ENCODE results near the gene POU2F1. TPM values are rescaled to one million over a fixed set of nuclear protein-coding genes. Genes with fewer than 3 reads are reported as not detected.

POU2F1 gene
- total and polyA plus RNA-seq, 2 experiments from 2014 or later: 38.8 to 66.1 TPM

GRCh38 chr1:167371030-167371429, 150.3 kb downstream of the POU2F1 start (continued):
- TF ChIP-seq ZNF462 (CRISPR knock-in tag; IDR thresholded peaks at IDR 0.05): no peak
- no peak for TF ChIP-seq JUNB (IDR thresholded peaks at IDR 0.05; ENCODE audit: unreplicated experiment)
- TF ChIP-seq REST (IDR thresholded peaks at IDR 0.05; ENCODE audit: unreplicated experiment): no peak

GRCh38 chr1:167373398-167373797, 152.7 kb downstream of the POU2F1 start:
- peak; percentile 72 for ATAC-seq
- peaks cover 6% of the 10 kb centered on the region; the same call in 1 of the 2 replicates for H3K36me3 ChIP-seq (ENCODE audit: insufficient read depth)
- peak; percentile 44 for DNase-seq (ENCODE audit: low spot score)
- peaks cover 12% of the 10 kb centered on the region for H3K79me2 ChIP-seq (replicated peaks; ENCODE audit: insufficient read depth)
- Mint-ChIP-seq H3K36me3 (ENCODE audit: low read depth) (peaks cover 25% of the 10 kb centered on the region), H3K9me3 (no peaks in the 10 kb centered on the region), H3K27me3 (ENCODE audit: insufficient read depth, low read depth, poor library complexity) (peaks cover 4% of the 10 kb centered on the region), H3K4me1 (peaks cover 37% of the 10 kb centered on the region), H3K27ac (peak overlapping the region; percentile 20; the same call in 1 of the 2 replicates), H3K4me3 (peak overlapping the region; percentile 5; the same call in 2 of the 3 replicates)
- 0 out of 2 replicates have a peak overlapping the region, but pooled peaks have one; percentile 4 for H3K4me3 ChIP-seq
- no peak overlapping the region; the same call in 1 of the 2 replicates for H3K27ac ChIP-seq (ENCODE audit: low read depth)
- no peaks in the 10 kb centered on the region for H3K9me2 ChIP-seq (ENCODE audit: insufficient read depth)
- peaks cover 32% of the 10 kb centered on the region for H3K4me1 ChIP-seq (ENCODE audit: insufficient read depth)
- TF ChIP-seq CREB1 (CRISPR knock-in tag; IDR thresholded peaks at IDR 0.05; ENCODE audit: low read depth) (no peak), NANOG (IDR thresholded peaks at IDR 0.05; ENCODE audit: borderline replicate concordance) (peak; percentile 10; the same call in 1 of the 2 replicates)
- no peaks in the 10 kb centered on the region for H3F3A ChIP-seq (replicated peaks; ENCODE audit: low read depth)
- H3K4me2 ChIP-seq: peak overlapping the region; percentile 60
- no peaks in the 10 kb centered on the region for H3K27me3 ChIP-seq (ENCODE audit: insufficient read depth)
- H2AFZ ChIP-seq: no peak overlapping the region
- no peaks in the 10 kb centered on the region for H4K20me1 ChIP-seq (replicated peaks; ENCODE audit: insufficient read depth)
